Measurements from ENCODE around the gene NONO.

The NONO gene

DNA sequence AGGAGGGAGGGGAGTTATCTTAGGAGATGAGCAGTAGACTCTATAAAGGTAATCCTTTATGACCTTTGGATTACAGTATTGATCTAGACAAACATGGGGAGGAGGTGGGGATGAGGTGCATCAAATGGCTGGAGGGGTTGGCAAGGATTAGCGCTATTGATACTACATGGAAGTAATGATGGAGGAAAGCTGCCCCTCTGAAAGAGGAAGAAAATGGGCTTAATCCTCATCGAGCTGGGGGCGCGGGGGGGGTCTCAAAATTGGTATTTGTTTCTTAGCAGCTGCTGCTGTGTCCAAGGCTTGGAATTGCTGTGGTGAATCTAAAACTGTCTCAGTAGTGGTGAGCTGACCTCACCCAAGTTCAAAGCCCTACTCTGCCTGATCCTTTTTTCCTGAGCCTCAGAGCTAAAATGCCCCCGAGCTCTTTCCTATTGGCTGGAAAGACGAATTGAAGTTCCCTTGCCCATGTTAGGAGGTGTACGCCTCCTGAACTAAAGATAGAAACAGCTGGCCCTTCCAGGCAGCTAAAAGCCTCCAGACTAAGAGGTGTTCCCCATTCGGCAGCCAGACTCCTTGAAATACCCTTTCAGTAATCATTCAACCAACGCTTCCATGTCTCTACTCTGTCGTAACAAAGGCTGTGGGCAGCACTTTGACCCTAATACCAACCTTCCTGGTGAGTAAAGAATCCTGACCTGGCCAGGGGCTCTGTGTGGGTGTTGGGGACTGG lies 17.9 kb downstream of the NONO start, which contains the start of gene ITGB1BP2:
Gene ITGB1BP2, plus strand, starts transcription at position 556 of the 730 bp plus-strand sequence. Its CDS starts 57 bp downstream, at position 613.
- H3K4me2 ChIP-seq (ENCODE audit: low read length): no peak within 1 kb of the TSS
- H3K4me1 ChIP-seq (ENCODE audit: control insufficient read depth, low read length): no peaks in the 10 kb centered on the region
- no peaks in the 10 kb centered on the region for H3K9me2 ChIP-seq (replicated peaks; ENCODE audit: control insufficient read depth, low read length)
- no peaks in the 10 kb centered on the region for H3K9me3 ChIP-seq (ENCODE audit: control insufficient read depth, insufficient read depth, low read length)
- no peaks in the 10 kb centered on the region for H3K79me2 ChIP-seq (ENCODE audit: control insufficient read depth, low read length)
- H3F3A ChIP-seq (ENCODE audit: control insufficient read depth, insufficient read depth): 0 out of 2 replicates have a peak, but pooled peaks cover 3% of the 10 kb centered on the region
- H3K4me3 ChIP-seq (ENCODE audit: low read length): no peak within 1 kb of the TSS
- peaks cover 79% of the 10 kb centered on the region for H3K36me3 ChIP-seq (ENCODE audit: control insufficient read depth, low read length)
- no peaks in the 10 kb centered on the region for H4K20me1 ChIP-seq (ENCODE audit: control insufficient read depth, insufficient read depth, low read depth, low read length)
- TF ChIP-seq, protein P1, sequence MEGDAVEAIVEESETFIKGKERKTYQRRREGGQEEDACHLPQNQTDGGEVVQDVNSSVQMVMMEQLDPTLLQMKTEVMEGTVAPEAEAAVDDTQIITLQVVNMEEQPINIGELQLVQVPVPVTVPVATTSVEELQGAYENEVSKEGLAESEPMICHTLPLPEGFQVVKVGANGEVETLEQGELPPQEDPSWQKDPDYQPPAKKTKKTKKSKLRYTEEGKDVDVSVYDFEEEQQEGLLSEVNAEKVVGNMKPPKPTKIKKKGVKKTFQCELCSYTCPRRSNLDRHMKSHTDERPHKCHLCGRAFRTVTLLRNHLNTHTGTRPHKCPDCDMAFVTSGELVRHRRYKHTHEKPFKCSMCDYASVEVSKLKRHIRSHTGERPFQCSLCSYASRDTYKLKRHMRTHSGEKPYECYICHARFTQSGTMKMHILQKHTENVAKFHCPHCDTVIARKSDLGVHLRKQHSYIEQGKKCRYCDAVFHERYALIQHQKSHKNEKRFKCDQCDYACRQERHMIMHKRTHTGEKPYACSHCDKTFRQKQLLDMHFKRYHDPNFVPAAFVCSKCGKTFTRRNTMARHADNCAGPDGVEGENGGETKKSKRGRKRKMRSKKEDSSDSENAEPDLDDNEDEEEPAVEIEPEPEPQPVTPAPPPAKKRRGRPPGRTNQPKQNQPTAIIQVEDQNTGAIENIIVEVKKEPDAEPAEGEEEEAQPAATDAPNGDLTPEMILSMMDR (IDR thresholded peaks at IDR 0.05; ENCODE audit: low read depth, low read length, poor library complexity, severe bottlenecking): no peak
- no peak for TF ChIP-seq EZH2phosphoT487 (IDR thresholded peaks at IDR 0.05; ENCODE audit: borderline replicate concordance, low read length)
- H3K27ac ChIP-seq (ENCODE audit: low read depth, low read length): no peak within 1 kb of the TSS
- no peaks in the 10 kb centered on the region for H3K27me3 ChIP-seq (ENCODE audit: control insufficient read depth, low read length)

DNA sequence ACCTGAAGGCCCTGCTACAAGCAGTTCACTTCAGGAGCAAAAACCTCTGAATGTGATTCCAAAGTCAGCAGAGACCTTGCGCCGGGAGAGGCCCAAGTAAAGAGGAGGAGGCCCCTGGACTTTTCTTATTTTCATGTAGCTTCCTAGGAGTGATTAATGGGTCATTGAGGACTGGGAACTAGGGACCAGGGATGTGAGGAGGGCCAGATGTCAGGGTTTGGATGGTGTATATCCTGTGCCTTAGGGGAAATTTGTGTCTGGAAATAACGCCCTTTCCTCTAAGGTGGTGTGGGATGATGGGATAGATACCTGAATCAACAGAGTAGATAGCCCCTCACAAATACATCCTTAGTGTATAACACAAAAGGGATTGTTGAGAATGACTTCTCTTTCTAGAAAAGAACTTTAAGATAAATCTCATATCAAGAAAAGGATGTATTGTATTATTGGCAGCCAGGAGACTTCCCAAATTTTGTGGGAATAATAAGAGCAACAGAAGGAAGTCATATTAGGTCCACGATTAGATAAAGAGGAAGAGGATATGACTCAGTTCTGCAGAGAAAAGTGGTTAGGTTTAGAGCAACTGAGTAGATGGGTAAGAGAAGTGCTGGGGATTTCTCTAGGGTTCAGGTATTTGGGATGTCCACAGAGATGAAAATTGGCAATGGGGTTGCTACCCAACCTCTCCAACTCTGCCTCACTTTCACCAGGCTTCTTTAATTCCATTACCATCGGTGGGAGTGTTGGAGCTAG lies 19.2 kb downstream of the NONO start:
- Histone ChIP-seq H3K27ac (ENCODE audit: low read depth, low read length) (no peak overlapping the region), H3K79me2 (ENCODE audit: control insufficient read depth, low read length) (no peaks in the 10 kb centered on the region), H4K20me1 (ENCODE audit: control insufficient read depth, insufficient read depth, low read depth, low read length) (no peaks in the 10 kb centered on the region), H3K4me1 (ENCODE audit: control insufficient read depth, low read length) (no peaks in the 10 kb centered on the region), H3K36me3 (ENCODE audit: control insufficient read depth, low read length) (peaks cover 67% of the 10 kb centered on the region), H3K27me3 (ENCODE audit: control insufficient read depth, low read length) (no peaks in the 10 kb centered on the region), H3K4me2 (ENCODE audit: low read length) (no peak overlapping the region), H3K9me3 (ENCODE audit: control insufficient read depth, insufficient read depth, low read length) (no peaks in the 10 kb centered on the region), H3K9me2 (replicated peaks; ENCODE audit: control insufficient read depth, low read length) (no peaks in the 10 kb centered on the region), H3K4me3 (ENCODE audit: low read length) (no peak overlapping the region), H3F3A (ENCODE audit: control insufficient read depth, insufficient read depth) (0 out of 2 replicates have a peak, but pooled peaks cover 3% of the 10 kb centered on the region)
- TF ChIP-seq, protein P1 (IDR thresholded peaks at IDR 0.05; ENCODE audit: low read depth, low read length, poor library complexity, severe bottlenecking): no peak
- TF ChIP-seq EZH2phosphoT487 (IDR thresholded peaks at IDR 0.05; ENCODE audit: borderline replicate concordance, low read length): no peak

DNA sequence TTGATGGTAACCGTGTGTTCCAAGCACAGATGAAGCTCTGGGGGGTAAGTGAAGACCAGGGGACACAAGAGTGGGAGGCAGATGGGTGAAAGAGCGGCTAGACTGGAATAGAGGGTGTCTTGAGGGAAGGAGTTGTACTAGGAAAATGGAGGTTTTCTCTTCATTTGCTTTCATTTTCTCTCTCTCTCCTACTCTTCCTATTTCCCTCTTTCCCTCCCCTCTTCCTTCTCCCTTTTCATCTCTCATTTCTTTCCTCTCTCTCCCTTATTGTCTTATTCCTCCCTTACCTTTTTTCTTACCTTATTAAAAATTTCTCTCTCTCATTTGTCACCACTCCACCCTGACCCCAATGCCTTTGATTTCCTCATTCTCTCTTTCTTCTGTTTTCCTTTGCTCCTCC lies 21.1 kb downstream of the NONO start:
- no peaks in the 10 kb centered on the region for H3K27me3 ChIP-seq (ENCODE audit: control insufficient read depth, low read length)
- H3K36me3 ChIP-seq (ENCODE audit: control insufficient read depth, low read length): peaks cover 50% of the 10 kb centered on the region

More for the DNA sequence above, 21.1 kb downstream of the NONO start:
- Histone ChIP-seq H3F3A (ENCODE audit: control insufficient read depth, insufficient read depth) (no peaks in the 10 kb centered on the region), H3K4me3 (ENCODE audit: low read length) (no peak overlapping the region), H3K9me2 (replicated peaks; ENCODE audit: control insufficient read depth, low read length) (no peaks in the 10 kb centered on the region), H3K4me1 (ENCODE audit: control insufficient read depth, low read length) (no peaks in the 10 kb centered on the region), H3K4me2 (ENCODE audit: low read length) (no peak overlapping the region), H3K79me2 (ENCODE audit: control insufficient read depth, low read length) (no peaks in the 10 kb centered on the region), H4K20me1 (ENCODE audit: control insufficient read depth, insufficient read depth, low read depth, low read length) (no peaks in the 10 kb centered on the region), H3K27ac (ENCODE audit: low read depth, low read length) (no peak overlapping the region), H3K9me3 (ENCODE audit: control insufficient read depth, insufficient read depth, low read length) (no peaks in the 10 kb centered on the region)
- no peak for TF ChIP-seq EZH2phosphoT487 (IDR thresholded peaks at IDR 0.05; ENCODE audit: borderline replicate concordance, low read length)
- TF ChIP-seq, protein P1 (IDR thresholded peaks at IDR 0.05; ENCODE audit: low read depth, low read length, poor library complexity, severe bottlenecking): no peak
